Fibroblast of skin of scalp (primary cell): ENCODE measurements around the gene GDPD4.

ENCODE experiments used
- DNase-seq: peaks from one replicate; pipeline ENCODE4 v3.0.0-alpha.2; 2013

Gene GDPD4

DNA sequence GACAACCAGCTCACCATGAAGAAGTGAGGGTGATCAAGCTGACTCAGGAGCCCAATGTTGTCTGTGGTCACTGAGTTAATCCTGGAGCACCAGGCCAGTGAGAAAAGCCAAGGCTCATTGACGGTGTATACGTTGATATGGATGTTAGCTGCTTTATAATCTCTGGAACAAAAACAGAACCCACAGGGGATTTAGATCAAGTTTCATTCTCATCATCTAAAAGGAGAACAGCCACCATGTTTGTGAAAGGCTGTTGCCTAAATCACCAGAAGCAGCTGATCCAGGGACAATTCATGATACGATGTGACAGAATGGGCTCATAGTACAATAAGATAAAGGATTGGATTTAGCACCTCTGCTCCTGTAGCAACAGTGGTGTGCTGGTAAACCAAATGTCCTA is 68.5 kb downstream of the GDPD4 start:
- DNase-seq: no peak

DNA sequence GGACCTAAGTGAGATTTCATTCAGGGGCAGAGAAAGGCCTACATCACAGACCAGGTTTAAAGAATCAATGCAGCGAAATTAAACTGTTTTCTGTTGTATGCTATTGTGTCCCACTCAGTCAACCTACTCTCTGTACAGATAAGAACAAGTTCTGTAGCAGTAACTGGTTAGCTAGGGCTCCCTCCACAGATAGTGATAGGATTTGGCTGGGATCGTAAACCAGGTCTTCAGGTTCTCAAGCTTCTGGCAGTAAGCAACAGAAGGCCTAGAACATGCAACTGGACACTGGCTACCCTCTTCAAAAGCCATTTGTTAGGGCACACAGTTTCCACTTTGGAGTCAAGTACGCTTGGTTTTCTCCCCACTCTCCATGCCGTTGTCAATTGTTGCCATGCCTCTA is 69.2 kb downstream of the GDPD4 start:
- DNase-seq: no peak

DNA sequence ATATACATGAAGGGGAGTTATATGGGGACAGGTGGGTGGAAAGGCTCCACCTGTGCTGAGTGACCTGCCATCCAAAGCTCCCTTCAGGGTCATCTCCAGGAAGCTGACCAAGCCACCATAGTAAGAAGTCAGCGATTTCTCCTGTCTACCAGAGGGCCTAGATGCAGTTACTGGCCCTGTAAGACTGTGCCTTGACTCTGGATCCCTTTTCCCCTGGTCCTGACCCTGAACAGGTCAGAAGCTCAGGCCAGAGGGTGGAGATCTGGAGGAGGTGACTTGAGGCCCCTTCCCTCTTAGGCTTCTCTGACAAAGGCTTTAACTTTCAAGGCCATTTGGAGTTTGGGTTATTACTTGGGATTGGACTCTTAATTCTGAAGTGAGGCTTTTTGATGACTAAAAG is 69.7 kb downstream of the GDPD4 start:
- no peak for DNase-seq

DNA sequence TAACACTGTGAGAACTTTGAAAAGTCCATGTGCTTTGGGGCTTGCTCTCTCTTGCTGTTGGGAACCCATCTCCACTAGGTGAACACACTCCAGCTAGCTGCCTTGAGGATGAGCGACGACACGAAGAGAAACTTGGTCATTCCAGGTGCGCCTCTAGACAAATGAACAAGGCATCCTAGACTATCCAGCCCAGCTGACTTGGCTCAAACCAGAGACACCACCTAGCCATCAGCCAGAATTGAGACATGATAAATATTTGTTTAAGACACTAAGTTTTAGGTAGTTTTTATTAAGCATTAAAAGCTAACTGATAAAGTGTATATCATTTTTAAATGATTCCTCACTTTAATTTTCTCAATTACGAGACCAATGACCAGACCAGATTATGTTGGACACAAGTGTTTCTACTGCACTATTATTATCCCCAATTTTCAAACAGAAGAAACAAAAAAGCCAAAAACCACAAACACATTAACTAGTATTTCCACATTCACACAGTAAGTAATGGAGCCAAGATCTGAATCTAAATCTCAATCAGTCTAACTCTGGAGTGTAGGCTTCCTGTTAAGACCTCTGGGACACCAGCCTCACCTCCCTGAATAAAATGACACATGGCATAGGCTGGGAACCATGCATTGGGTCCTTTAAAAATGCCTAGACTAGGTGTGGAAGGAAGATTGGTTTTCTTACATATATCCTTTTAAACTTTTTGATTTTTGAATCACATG is 70.4 kb downstream of the GDPD4 start:
- DNase-seq: no peak

DNA sequence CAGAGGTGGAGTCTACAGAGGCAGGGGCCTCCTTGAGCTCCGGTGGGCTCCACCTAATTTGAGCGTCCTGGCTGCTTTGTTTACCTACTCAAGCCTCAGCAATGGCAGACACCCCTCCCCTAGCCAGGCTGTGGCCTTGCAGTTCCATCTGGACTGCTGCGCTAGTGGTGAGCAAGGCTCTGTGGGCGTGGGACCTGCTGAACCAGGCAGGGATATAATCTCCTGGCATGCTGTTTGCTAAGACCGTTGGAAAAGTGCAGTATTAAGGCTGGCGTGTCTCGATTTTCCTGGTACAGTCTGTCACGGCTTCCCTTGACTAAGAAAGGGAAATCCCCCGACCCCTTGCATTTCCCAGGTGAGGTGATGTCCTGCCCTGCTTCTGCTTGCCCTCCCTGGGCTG is 77.7 kb downstream of the GDPD4 start:
- DNase-seq: no peak

DNA sequence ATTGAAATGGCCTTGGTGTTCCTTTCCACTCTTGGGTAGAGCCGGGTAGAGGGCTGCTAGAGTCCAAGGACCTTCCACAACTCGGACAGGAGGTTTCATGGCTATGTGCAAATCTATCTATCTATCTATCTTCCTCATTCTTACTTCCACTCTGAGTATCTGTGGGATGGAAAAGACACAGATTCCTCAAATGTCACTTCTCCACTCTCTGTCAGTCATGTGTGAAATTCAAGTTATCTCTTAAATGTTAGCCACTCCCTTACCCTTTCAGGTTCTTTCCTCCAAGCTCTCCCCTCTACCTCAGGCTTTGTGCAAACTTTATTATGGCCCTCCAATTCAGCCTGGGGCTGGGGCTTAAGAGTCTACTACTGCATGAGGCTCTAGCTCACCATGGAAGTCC is 84.3 kb downstream of the GDPD4 start:
- DNase-seq: no peak

DNA sequence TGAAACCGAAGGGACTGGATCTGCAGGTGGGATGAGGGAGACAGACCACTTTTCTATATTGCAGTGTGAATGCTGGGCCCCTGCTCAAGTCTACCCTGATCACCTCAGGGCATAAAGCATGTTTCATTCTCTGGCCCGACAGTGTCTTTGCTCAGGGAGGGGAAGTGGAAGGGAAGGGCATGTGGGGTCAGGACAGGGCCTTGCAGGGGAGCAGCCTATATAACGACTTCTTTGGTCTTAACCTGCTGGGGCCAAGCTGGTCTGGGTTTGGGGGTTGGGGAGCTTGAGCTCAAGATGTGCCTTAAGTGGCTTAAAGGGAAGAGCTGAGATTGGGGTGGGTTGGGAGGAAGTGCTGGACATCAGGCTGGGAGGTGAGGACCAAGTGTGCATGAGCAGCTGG is 86.4 kb downstream of the GDPD4 start:
- no peak for DNase-seq

DNA sequence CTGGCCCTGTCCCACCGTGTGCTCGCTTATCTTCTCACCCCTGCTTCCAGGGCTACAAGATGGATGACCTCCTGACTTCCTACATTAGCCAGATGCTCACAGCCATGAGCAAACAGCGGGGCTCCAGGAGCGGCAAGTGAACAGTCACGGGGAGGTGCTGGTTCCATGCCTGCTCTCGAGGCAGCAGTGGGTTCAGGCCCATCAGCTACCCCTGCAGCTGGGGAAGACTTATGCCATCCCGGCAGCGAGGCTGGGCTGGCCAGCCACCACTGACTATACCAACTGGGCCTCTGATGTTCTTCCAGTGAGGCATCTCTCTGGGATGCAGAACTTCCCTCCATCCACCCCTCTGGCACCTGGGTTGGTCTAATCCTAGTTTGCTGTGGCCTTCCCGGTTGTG is 86.9 kb downstream of the GDPD4 start:
- no peak for DNase-seq

DNA sequence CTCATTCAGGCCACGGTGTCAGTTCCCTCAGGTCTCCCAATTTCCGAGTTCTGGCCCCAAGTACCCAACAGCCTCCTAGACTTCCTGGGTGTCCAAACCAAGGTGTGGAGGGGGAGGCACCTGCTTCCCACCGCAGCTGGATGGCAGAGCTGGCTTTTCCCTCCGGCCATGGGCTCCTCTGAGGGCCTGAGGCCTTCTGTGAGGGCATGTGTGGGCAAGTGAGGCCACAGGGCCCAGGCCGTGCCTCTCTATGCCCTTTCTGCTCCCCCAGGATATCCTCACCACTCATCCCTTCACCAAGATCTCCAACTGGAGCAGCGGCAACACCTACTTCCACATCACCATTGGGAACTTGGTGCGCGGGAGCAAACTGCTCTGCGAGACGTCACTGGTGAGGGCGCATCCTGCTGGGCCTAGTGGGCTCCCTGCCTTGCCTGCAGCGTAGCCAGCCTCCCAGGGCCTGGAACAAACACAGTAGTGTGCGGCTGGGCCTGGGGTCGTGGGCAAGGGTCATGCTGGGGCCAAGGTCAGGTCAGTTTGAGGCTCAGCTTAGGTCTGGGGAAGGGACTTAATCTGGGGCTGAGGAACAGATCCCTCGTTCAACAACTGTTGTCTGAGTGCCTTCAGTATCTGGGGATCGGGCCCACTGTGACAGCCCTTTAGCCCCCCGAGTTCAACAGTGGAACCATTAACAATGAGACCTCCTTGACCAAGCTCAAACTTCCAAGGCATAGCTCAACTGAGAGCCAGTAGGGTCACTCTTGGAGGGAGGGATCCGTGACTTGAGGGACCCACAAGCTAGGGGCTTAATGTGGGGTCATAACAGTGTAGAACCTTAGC is 87.7 kb downstream of the GDPD4 start:
- no peak for DNase-seq

DNA sequence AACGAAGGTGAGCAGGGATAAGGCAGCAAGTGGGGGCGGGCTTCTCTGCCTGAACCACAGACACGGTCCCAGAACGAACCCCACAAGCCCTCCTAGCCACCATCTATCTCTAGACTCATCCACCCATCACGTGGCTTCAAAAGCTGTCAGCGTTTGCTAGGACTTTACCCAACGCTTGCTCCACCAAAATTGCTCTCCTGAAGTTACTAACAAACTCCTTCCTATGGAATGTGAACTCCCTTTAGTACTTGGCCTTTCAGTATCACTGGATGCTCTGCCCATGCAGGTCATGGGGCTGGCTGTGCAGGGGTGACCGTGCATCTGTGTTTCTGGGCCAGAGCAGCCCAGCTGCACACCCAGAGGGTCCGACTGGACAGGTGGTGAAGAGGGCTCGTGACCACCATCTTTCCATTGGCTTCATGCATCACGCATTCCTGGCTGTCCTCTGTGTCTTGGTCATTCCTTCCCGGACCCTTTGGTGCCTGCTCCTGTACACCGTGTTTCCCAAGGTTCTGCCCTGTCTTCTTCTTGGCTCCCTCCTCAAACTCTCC is 88.4 kb downstream of the GDPD4 start:
- DNase-seq: no peak

DNA sequence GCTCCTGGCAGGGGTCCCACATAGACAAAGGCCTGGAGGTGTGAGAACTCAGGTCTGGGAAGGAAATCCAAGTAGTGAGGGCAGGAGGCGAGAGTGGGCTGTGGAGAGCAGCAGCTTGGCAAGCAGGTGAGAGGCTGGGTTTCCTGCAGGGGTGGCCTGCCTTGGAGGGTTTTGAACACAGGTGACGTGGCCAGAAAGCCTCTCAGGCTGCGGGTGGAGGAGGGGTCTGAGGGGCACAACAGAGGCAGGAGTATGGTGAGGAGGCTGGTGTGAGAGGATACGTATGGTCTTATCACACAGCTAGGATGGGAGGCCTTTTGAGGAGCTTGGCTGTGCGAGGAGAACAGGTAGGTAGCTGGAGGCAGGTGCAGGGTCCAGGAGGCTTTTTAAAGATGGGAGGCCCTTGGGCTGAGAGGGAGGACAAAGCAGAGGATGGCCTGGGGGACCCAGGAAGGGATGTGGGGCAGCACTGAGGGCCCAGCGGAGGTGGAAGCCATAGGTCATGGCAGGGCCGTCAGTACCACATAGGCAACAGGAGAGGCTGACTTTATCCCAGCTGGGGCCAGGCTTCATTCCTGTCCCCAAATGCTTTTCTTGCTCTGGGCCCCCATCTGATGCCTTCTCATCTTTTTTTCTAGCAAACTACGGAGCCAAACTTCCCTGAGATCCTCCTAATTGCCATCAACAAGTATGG is 89.0 kb downstream of the GDPD4 start:
- DNase-seq: no peak

DNA sequence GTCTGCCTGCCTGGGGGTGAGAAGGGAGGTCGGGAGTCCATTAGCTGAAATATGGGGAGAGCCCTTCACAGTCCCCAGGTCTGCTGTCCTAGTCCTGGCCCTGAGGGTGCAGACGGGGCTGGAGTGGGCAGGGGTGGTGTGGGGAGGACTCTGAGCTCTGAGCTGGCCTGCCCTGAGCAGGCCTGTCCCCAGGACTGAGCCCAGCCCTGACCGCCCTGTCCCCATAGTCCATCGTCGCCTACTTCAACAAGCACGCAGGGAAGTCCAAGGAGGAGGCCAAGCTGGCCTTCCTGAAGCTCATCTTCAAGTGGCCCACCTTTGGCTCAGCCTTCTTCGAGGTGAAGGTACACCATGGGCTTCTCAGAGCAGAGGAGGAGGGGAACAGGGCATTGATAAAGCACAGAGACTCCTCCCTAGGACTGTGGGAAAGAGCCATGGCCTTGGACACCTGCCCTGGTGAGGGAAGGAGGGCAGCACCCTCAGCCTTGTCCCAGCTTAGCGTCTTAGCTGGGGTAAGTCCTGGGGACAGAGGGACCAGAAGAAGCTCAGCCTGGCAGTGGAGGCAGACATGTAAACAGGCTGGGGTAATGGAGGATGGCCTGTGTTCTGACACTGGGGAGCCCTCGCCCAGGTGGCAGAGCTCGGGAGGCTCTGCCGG is 89.8 kb downstream of the GDPD4 start:
- DNase-seq: no peak

DNA sequence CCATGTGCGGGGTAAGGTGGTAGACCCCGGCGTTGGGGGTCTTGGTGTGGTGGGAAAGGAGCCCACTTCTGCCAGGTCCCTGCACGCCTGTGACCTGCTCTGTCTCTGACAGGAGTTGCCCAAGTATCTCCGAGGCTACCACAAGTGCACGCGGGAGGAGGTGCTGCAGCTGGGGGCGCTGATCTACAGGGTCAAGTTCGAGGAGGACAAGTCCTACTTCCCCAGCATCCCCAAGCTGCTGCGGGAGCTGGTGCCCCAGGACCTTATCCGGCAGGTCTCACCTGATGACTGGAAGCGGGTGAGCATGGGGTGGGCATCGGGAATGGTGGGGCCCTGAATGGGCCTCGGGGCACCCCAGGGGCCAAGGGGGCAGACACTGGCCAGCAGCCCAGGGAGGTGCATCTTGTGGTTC is 90.4 kb downstream of the GDPD4 start:
- no peak for DNase-seq

DNA sequence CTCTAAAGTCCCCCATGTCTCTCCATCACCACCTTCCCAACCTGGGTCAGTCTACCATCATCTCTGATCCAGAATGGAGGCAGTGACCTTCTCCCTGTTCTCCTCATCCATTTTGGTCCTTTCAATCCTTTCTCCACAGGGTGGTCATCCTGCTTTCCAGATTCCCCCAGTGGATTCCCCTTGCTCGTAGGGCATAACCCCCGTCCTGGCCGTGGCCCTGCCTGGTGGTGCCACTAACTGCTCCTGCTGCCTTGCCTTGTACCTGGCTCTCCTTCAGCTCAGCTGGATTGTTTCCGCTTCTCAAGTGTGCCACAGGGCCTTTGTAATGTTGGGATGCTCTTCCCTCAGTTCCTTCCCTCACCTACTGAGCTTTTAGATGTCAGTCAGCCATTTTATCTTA is 91.8 kb downstream of the GDPD4 start:
- no peak for DNase-seq

DNA sequence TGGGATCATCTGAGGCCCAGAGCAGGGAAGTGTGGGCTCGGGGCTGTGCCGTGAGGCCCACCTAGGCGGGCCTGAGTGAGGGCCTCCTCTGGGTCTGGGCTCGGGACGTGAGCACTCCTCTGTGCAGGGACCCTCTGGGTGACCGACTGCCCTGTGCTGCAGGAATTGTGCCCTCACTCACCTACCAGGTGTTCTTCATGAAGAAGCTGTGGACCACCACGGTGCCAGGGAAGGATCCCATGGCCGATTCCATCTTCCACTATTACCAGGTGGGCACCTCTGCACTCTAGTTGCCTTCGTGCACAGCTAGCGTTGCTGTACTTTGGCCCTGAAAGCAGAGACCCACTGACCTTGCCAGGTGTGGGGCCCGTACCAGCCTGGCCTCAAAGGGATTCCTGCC is 93.0 kb downstream of the GDPD4 start:
- DNase-seq: no peak

DNA sequence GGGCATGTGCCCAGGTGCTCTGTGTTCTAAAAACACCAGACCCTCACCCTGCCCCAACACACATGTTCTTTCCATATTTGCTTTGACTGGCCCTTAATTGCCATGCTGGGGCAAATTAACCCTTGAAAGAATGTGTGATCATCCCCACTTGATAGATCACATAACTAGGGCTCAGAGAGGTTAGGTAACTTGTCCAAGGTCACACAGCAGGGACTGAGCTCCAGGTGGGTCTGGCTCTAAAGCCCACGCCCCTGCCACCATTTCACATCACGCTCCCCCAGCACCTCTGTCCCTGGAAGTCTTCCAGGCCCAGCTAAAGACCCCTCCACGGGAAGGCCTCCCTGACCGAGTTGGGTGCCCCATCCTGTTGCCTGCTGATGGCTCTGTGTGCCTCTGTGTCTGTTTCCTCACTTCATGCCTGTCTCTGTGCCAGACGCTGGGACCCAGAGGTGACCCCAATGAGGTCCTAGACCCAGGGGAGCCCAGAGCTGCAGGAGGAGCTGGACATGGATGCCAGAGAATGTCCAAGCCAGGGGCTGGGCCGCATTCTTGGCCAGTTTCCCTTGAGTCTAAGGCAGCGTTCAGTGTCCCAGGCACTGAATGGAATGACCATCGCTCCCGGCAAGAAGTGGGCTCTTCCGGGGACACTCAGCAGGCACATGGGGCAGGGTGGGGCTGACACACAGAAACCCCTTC is 93.7 kb downstream of the GDPD4 start:
- no peak for DNase-seq

DNA sequence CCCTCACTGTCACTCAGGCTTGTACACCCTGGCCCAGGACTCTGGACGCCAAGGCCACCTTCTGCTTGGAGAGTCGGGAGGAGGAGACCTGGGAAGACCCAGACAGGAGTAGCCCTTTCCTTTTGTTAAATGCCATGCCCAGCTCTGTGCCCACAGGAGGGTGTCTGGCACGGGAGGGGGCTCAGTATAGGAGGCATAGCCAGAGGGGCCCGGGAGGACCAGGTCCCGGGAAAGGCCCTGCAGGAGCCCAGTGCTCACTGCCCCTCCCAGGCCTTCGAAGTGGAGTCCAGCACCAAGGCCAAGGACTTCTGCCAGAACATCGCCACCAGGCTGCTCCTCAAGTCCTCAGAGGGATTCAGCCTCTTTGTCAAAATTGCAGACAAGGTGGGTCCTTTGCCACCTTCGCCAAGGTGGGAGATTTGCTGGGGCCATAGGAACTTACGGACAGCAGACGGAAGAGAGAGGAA is 94.4 kb downstream of the GDPD4 start:
- no peak for DNase-seq

DNA sequence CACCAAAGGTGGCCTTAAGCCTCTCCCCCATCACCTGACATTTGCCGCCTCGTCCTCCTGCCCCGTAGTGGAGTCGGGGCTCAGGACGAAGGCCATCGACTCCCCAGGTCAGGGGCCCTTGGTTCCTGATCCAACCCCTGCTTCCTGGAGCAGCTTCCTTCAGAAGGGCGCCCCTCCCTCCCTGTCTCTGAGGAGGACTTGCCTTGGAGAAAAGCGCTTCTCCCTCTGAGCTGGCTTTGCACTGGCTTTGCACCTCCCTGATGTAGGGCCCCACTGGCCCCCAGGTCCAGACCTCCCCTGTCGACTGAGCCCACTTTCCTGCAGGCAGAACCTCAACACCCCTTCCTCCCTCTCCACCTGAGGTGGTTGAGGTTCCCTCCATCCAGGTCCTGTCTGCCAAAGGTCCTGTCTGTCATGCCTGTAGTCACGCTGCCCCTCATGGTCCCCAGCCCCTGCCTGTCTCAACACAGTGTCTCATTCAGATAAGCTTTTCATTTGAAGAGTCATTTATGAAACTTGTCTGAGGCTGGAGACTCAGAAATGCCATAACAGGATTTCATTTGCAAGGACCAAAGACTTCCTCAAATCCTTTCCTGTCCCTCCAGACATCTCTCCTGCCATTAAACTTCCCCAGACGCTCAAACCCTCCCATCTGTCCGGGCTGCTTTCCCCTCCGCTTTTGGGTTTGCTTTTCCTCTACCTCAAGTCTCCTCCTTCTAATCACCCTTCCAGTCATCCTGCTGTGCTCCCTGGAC is 95.0 kb downstream of the GDPD4 start:
- DNase-seq: no peak

DNA sequence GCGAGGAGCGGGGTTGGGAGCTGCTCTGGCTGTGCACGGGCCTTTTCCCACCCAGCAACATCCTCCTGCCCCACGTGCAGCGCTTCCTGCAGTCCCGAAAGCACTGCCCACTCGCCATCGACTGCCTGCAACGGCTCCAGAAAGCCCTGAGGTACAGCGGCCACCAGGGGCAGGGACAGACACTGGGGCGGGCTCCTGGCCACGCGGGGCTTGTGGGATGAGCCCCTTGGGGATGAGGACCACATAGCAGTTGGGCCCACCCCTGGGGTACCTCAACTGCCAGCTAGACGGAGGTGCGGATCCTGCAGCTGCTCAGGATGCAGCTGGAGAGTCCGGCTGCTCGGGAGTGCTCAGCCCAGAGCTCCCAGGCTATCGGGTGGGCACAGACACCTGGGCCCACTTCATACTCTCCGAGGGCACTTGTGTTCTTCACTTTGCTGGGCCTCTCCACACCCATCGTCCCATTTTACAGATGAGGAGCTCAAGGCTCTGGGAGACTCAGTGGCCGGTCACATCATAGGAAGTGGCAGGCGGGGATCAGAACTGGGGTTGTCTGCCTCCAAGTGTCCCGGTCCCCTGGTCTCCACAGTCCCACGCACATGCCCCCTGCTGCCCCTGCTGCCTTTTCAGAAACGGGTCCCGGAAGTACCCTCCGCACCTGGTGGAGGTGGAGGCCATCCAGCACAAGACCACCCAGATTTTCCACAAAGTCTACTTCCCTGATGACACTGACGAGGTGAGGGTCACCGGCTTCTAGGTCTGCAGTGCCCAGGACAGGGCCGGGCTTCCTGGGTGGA is 95.8 kb downstream of the GDPD4 start:
- no peak for DNase-seq

DNA sequence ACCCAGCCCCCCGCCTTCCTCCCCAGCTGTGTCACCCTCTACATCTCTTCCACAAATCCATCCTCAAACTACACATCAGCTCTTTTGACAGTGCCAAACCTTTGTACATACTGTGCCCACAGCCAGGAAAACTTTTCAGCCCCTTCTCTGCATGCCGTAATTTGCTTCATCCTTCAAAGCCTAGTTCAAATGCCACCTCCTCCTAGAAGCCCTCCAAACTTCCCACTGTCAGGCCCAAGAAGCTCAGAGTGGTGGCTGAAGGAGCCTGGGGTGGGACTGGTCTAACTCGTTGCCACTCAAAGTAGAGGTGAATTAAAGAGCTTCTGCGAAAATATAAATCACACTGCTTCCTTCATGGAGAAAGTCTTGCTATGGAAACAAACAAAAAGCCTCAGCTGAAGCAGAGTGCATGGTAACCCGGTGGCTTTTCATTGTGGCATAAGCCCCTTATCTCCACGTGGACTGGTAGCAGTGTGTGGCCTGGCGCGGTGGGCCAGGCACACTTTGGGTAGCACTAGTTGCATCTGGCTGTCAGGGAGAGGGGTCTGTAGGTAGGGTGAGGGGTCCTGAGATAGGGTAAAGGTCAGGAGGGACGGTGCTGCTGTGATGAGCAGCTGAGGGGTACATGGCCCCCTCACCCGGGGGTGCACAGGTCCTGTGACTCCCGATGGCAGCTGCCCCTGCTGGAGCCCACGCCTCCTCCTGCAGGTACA is 96.6 kb downstream of the GDPD4 start:
- DNase-seq: no peak
